Bronchial epithelial cell (primary cell): Measurements from ENCODE around the gene RHBDD3. TPM values are rescaled to one million over a fixed set of nuclear protein-coding genes. Genes with fewer than 3 reads are reported as not detected.
A peak's percentile ranks its signal among the peaks of the same experiment; 100 is the strongest.

ENCODE experiments used
- DNase-seq: peaks from one replicate; pipeline ENCODE4 v3.0.0-alpha.2; 2010; ENCODE audit warnings: low read depth
- FAIRE-seq: peaks from 2 replicates; lab custom pipeline; 2011; peaks lifted over from hg19 to GRCh38; lab: Jason Lieb, UNC
- H3K27me3 ChIP-seq: 2 replicates; pipeline ENCODE4 v1.5.1; 2011; ENCODE audit warnings: low read length; ENCODE audit not compliant: control insufficient read depth, insufficient read depth
- H3K36me3 ChIP-seq: 2 replicates; pipeline ENCODE4 v1.5.1; 2011; ENCODE audit warnings: low read length; ENCODE audit not compliant: control insufficient read depth, insufficient read depth
- H3K4me3 ChIP-seq: 2 replicates; pipeline ENCODE4 v1.5.1; 2011; ENCODE audit warnings: mild to moderate bottlenecking, low read depth, low read length, control low read depth
- CTCF ChIP-seq: IDR thresholded peaks from 2 replicates; pipeline ENCODE4 v1.5.1; 2011; ENCODE audit warnings: mild to moderate bottlenecking, moderate library complexity, low read length, control low read depth, inconsistent platforms; ENCODE audit not compliant: insufficient read depth, severe bottlenecking
- total RNA-seq: library from RNA; depleted of rRNA; stranded (reverse); fragments of >200 nt; gene quantifications from 2 replicates; pipeline ENCODE4 v1.2.1, GENCODE V29; 2014

The RHBDD3 gene
- total RNA-seq, 1 donor from 2014 or later: 21.6 TPM

DNA sequence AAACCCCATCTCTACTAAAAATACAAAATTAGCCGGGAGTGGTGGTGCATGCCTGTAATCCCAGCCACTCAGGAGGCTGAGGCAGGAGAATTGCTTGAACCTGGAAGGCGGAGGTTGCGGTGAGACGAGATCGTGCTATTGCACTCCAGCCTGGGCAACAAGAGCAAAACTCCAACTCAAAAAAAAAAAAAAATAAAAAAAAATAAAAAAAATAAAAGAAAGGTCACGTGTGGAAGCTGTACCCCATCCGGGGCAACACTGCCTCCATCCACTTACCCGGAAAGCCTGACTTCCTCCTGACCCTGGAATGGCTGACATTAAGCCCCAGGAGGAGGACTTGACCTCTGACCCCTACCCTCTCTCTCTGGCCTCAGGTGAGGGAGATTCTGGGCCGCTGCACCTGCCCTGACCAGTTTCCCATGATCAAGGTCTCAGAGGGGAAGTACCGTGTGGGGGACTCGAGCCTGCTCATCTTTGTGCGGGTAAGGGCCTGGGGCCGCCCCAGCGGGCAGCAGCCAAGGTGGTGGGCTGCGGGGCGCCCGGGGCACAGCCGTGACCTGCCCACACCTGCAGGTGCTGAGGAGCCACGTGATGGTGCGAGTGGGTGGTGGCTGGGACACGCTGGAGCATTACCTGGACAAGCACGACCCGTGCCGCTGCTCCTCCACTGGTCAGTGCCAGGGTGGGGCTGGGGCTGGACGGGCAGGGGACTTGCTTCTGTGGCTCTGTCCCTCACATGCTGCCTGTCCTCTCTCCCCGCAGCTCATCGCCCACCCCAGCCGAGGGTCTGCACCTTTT lies 42.5 kb upstream of the RHBDD3 start:
- DNase-seq: no peak
- H3K36me3 ChIP-seq: peaks cover 2% of the 10 kb centered on the region
- no peak for TF ChIP-seq CTCF
- peaks cover 19% of the 10 kb centered on the region for H3K27me3 ChIP-seq
- no peak for FAIRE-seq
- H3K4me3 ChIP-seq: no peak overlapping the region

DNA sequence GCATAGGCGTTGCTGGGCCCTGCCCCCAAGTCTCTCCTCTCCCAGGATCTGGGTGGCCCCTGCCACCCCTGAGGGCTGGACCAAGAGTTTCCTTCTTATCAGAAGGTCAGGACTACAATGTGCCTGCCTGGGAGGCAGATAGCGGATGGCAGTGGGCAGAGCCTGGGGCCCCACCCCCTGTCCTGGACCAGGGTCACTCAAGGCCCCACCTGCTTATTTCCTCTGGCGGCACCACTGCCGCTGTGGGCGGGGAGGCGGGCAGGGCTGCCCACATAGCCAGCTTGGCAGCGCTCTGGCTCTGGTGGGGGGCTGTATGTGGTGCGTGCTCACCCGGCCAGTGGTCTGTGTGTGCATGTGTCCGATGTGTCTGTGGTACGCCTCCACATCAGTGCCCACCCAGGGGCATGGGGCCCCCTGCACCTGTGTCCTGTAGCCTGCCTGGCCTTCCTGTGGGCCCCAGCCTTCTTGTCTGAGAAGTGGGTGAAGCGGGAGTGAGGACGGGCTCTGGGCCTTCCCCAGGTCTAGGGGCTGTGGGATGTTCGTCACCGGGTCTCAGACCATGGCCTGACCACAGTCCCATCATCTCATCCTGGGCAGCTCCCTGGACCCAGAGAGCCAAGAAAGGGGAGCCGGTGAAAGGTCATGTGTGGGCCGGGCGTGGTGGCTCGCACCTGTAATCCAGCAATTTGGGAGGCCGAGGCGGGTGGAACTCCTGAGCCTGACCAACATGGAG lies 41.7 kb upstream of the RHBDD3 start:
- TF ChIP-seq CTCF: no peak
- H3K4me3 ChIP-seq: no peak overlapping the region
- H3K36me3 ChIP-seq: peaks cover 2% of the 10 kb centered on the region
- FAIRE-seq (no peak), DNase-seq (no peak)
- peaks cover 14% of the 10 kb centered on the region for H3K27me3 ChIP-seq

- peaks cover 8% of the 10 kb centered on the region for H3K27me3 ChIP-seq
- FAIRE-seq: peak; percentile 86
- no peak for TF ChIP-seq CTCF
- peak; percentile 61 for DNase-seq
- no peak overlapping the region for H3K4me3 ChIP-seq
- peaks cover 2% of the 10 kb centered on the region for H3K36me3 ChIP-seq
Measured at GRCh38 chr22:29308791-29309262, 41.0 kb upstream of the RHBDD3 start.

- no peak overlapping the region for H3K4me3 ChIP-seq
- H3K27me3 ChIP-seq: peaks cover 2% of the 10 kb centered on the region
- no peak for FAIRE-seq
- H3K36me3 ChIP-seq: peaks cover 2% of the 10 kb centered on the region
- DNase-seq: no peak
- TF ChIP-seq CTCF: no peak
Measured at GRCh38 chr22:29308148-29308790, 40.5 kb upstream of the RHBDD3 start.

GRCh38 chr22:29307596-29308147 lies 39.9 kb upstream of the RHBDD3 start:
- Histone ChIP-seq H3K27me3 (no peaks in the 10 kb centered on the region), H3K4me3 (peak overlapping the region; percentile 68), H3K36me3 (peaks cover 2% of the 10 kb centered on the region)
- no peak for TF ChIP-seq CTCF
- DNase-seq (no peak), FAIRE-seq (no peak)
